HG03095 (cell line): ENCODE measurements around the gene ZDHHC13.

Experiments used
- ATAC-seq: cut with Tn5 transposase; IDR thresholded peaks from one replicate; pipeline ENCODE4 v1.9.1; 2021; ENCODE audit warnings: moderate library complexity; ENCODE audit not compliant: unreplicated experiment

ZDHHC13 gene

GRCh38 chr11:19163617-19164016 is 46.6 kb downstream of the ZDHHC13 start:
- ATAC-seq = no peak

GRCh38 chr11:19164230-19164855 is 47.4 kb downstream of the ZDHHC13 start:
- no peak for ATAC-seq

GRCh38 chr11:19164881-19165280 is 47.9 kb downstream of the ZDHHC13 start:
- no peak for ATAC-seq

DNA sequence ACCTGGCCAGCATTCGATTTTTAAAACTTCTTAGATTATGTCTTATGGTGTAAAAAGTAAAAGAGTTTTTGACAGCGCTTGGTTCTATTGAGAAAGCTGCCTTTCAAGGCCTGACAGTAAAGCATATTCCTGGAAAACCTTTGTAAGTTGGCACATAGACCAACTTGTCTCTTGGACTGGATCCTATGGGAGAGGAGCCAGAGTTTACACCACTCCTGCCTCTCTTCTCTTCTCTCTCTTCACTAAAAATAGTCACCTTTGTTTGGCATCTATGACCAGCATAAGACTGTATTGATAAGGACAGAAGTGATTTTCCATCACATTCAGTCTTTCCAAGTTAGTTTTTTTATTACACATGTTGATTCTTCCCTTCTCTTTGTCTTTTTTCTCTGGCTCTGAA is 51.1 kb downstream of the ZDHHC13 start:
- no peak for ATAC-seq

GRCh38 chr11:19173004-19173689 is 56.2 kb downstream of the ZDHHC13 start:
- ATAC-seq = no peak

DNA sequence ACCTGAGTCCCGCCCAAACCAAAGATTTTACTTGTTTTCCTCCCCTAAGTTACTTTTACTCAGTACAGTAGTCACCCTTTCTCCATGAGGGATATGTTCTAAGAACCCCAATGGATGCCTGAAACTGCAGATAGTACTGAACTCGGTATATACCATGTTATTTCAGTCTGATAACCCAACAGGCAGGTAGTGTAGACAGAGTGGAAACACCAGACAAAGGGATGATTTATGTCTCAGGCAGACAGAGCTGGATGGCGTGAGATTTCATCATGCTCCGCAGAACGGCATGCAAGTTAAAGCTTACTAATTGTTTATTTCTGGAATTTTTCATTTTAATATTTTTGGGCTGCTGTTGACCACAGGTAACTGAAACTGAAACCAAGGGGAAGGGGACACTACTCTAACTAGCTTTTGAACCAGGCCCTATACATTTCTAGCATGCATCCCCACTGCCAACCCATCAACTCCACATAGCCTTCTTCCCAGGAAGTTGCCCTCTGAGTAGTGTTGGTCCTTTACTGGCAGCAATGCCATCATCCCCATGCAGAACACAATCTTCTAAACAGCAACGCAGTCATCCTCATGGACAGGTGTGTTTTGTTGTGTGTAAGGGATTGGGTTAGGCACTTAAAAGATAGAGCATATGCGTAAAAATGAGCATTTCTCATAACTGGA is 57.1 kb downstream of the ZDHHC13 start:
- ATAC-seq = no peak

DNA sequence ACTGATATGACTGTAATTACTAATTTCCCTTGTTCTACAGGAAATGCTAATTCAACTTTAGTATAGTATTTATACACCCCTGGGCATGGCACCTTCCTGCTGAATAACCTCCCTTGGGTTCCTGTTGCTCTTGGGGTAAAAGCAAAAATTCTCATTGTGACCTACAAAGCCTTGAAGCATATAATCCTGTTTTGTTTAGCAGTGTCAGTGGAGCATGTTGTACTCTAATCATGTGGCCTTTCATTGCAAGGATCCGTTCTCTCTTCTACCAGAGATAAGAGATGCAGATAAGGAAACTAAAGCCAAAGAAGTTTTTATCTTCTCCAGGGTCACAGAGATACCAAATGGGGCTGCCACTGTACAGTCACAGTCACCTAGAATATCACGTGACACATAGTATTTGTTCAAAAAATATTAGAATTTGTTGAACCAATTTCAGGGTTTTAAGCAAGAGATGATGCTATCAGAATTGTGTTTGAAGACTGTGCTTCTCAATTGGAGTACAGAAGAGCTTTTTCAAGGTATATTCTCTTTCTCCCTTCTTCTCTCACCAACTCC is 59.7 kb downstream of the ZDHHC13 start:
- no peak for ATAC-seq

DNA sequence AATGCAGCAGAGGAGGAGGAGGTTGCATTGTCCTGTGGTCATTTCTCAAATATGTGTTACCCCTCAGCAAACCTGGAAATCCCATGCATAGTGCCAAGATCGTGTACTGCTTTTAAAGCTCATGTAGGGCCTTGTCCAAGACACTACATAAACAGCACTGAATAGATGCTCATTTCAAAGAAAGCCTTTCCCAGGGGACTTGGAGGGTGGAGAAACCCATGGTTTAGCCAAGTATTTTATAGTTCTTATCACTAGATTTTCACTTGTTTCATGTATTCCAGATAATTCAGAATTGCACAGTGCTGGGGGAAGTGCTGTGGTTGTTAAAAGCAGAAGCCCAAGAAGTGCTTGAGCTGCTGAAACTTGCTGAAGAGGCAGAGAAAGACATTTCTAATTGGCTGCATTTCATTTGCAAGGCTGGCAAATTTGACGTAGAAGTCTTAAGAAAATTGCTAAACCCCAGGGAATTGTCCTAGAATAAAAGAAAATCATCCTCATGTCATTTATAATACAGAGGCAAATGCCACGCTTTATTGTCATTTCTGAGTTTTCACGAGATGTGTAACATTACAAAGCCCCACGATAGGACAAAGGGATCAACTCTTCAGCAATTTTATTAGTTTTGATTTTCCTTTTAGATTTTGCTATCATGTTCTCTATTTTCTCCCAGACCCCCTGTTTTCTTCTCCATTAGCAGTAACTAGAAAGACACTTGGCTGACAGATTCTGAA is 64.7 kb downstream of the ZDHHC13 start:
- no peak for ATAC-seq

GRCh38 chr11:19183646-19184045 is 66.7 kb downstream of the ZDHHC13 start:
- no peak for ATAC-seq

GRCh38 chr11:19185036-19185435 is 68.1 kb downstream of the ZDHHC13 start:
- no peak for ATAC-seq

- ATAC-seq = no peak
Observed at GRCh38 chr11:19185516-19186052, 68.6 kb downstream of the ZDHHC13 start.

DNA sequence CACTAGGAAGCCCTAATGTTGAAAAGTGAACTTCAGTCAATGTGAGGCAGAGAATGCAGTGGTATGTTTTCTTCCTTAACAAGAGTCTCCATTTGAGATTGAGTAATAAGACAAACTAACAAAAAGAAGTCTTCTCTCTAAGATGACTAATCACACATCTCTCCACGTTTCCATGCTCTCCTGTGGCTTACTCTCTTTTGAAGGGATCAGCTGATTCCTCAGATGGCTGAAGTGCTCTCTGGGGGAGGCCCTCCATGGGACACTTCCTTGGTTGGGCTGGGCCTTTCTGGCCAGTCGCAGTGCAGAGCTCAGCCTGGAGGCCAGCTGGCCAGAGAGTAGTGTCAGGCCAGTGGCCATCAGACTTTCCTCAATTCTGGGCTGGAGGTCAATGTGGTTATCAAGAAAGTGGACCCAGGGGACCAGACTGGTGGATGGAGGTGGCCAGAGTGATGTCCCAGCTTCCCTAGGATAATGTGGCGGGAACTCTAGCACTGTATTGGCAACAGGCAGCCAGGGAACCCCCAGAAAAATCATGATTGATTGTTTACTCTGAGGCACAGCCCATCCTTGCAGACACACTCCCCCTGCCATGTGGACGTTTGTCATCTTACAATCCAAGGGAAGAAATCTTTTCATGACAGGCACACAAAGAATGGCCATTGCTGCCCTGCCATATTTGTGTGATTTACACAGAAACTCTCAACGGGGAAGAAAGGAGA is 70.3 kb downstream of the ZDHHC13 start:
- ATAC-seq = no peak

GRCh38 chr11:19187833-19188258 is 70.9 kb downstream of the ZDHHC13 start:
- ATAC-seq = no peak

DNA sequence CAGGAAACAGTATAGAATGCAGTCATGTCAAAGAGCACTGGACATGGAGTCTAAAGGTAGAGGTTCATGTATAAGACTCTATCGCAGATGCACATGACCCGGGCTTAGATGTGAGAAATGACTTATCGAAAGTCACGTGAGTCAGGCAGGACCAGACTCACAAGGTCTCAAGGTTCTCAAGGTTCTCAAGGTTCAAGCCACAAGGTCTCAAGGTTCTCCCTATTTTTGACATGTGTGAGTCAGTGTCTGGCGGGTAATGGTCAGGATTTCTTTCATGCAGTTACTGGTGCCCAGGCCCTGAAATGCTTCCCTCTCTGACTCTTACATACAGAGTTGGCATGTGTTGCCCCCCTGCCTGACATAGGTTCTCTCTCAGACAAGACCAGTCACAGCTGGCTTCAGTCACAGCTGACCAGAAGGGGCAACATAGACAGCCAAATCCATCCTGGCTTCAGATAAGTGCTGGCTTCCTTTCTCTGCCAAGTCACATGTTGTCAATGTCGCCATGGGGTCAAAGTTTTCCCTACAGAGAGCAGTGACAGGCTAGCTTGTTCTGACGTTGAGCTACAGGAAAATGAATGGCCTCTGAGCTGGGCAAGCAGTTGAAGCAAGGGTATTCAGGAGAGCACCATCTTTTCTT is 74.7 kb downstream of the ZDHHC13 start:
- ATAC-seq = no peak

- no peak for ATAC-seq
Observed at GRCh38 chr11:19193916-19194315, 76.9 kb downstream of the ZDHHC13 start.

GRCh38 chr11:19194620-19195308 is 77.8 kb downstream of the ZDHHC13 start:
- ATAC-seq = no peak

- no peak for ATAC-seq
Observed at GRCh38 chr11:19196432-19196831, 79.5 kb downstream of the ZDHHC13 start.

DNA sequence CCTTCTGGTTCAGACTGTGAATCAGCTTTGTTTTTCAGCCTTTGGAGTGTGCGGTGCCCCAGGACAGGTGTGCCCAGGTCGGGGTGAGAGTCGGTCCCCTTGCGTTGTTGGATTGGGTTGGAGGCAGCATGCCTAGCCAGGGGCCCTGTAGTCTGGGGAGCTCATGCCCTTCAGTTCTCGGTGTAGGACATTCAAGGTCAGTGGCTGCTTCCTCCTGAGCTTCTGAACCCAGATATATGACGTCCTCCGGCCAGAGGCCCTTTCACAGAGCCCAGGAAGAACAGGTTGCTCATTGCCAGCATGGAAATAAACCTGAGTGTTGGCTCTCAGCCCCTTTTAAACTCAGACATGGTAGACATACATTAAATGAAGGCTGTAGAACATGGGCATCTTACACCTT is 82.1 kb downstream of the ZDHHC13 start:
- no peak for ATAC-seq

DNA sequence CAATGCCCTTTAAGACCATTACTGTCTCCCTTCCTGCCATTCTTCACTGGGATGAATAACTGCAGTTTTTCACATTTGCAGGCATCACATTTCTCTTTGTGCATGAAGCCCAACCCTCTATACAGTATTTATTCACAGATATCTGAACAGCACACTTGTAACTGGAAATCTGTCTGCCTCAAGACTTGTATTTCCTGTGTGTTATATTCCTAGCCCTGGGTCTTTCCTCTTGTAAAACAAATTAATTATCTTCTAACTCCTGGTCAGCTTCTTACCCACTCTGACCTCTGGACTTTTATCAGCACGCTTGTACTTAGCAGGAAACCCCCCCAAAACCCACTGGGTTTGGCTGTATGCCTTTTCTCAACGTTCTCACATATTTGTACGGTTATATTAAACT is 82.8 kb downstream of the ZDHHC13 start:
- ATAC-seq = no peak
